ENCODE results near the gene ST7.

ST7 gene

GRCh38 chr7:117123311-117123926 lies 170.1 kb downstream of the ST7 start:
- DNase-seq (ENCODE audit: low read depth): no peak
- no peak for TF ChIP-seq CTCF (conservative IDR thresholded peaks at IDR 0.05; ENCODE audit: control insufficient read depth, insufficient read depth, low read depth, low read length)
- no peak overlapping the region for H3K4me3 ChIP-seq (ENCODE audit: control insufficient read depth, low read depth, low read length)

- no peak overlapping the region for H3K4me3 ChIP-seq (ENCODE audit: control insufficient read depth, low read depth, low read length)
- peak; percentile 98 for DNase-seq (ENCODE audit: low read depth)
- TF ChIP-seq CTCF (conservative IDR thresholded peaks at IDR 0.05; ENCODE audit: control insufficient read depth, insufficient read depth, low read depth, low read length): no peak
Measured at GRCh38 chr7:117124591-117125220, 171.4 kb downstream of the ST7 start.

GRCh38 chr7:117126676-117127075 lies 173.4 kb downstream of the ST7 start:
- no peak for DNase-seq (ENCODE audit: low read depth)
- no peak overlapping the region for H3K4me3 ChIP-seq (ENCODE audit: control insufficient read depth, low read depth, low read length)
- no peak for TF ChIP-seq CTCF (conservative IDR thresholded peaks at IDR 0.05; ENCODE audit: control insufficient read depth, insufficient read depth, low read depth, low read length)

DNA sequence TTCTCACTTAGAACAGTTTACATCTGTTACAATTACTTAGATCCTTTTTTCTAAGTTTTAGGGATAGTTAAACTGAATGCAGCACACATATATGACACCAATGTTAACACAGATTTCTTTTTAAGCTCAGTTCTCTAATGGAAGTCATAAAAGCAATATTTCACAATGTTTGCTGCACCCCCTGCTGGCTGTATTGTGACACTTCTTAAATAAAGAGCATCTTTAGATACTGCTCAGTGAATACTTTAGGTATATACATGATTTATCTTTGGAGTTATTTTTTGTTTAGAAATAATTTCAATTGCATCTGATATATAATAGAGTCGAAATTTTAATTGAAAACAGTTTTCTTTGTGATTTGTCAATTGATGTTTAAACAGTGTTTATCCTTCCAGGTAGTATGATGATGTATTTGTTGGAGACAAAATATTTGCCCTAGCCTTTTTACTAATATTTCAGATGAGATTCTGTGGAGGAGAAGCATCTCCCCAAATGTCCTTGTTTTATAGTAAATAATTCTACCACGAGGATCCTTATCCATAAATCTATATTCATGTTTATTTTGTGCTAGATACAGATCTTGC lies 174.4 kb downstream of the ST7 start:
- no peak overlapping the region for H3K4me3 ChIP-seq (ENCODE audit: control insufficient read depth, low read depth, low read length)
- TF ChIP-seq CTCF (conservative IDR thresholded peaks at IDR 0.05; ENCODE audit: control insufficient read depth, insufficient read depth, low read depth, low read length): peak; percentile 80
- peak; percentile 77 for DNase-seq (ENCODE audit: low read depth)

DNA sequence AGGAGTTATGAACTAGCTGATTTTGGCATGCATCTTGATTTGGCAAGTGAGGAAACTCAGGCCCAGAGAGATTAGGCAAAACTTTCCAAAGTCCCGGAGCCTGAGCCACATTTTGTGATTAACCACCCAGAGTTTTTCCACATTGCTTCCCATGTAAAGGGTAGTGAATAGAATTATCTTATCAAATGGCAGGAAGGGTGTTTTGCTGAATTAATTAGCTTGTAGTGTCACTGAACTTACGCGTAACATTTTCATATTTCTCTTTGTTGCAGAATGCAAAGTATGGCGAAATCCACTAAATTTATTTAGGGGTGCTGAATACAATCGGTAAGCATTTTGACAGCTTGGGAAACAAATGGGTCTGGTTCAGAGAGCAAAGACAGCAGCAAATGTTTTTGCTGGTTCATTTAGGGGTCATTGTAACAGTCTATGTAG lies 176.2 kb downstream of the ST7 start:
- no peak for TF ChIP-seq CTCF (conservative IDR thresholded peaks at IDR 0.05; ENCODE audit: control insufficient read depth, insufficient read depth, low read depth, low read length)
- no peak overlapping the region for H3K4me3 ChIP-seq (ENCODE audit: control insufficient read depth, low read depth, low read length)
- peak; percentile 27 for DNase-seq (ENCODE audit: low read depth)

- no peak overlapping the region for H3K4me3 ChIP-seq (ENCODE audit: control insufficient read depth, low read depth, low read length)
- no peak for DNase-seq (ENCODE audit: low read depth)
- TF ChIP-seq CTCF (conservative IDR thresholded peaks at IDR 0.05; ENCODE audit: control insufficient read depth, insufficient read depth, low read depth, low read length): no peak
Measured at GRCh38 chr7:117130262-117130661, 177.0 kb downstream of the ST7 start.
